ENCODE measurements around the gene CDHR5.

DNA sequence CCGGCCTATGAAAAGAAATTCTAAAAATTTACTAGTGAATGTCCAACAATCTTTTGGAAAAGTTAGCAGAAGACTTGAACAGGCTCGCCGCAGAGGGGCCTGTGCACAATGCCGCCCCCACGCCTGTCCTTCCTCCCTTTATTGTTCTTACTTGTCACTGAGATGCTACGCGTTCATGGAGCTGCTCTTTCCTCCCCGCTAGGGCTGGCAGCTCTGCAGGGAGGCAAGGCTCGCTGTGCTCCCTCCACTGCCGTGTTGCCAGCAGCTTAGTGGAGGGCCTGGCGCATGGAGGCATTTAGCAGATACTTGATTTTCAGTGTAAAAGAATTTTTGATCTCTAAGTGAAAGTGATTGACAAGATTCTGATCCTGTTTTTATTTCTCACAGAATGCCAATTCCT is 33.8 kb downstream of the CDHR5 start:
- TF ChIP-seq, protein P1, sequence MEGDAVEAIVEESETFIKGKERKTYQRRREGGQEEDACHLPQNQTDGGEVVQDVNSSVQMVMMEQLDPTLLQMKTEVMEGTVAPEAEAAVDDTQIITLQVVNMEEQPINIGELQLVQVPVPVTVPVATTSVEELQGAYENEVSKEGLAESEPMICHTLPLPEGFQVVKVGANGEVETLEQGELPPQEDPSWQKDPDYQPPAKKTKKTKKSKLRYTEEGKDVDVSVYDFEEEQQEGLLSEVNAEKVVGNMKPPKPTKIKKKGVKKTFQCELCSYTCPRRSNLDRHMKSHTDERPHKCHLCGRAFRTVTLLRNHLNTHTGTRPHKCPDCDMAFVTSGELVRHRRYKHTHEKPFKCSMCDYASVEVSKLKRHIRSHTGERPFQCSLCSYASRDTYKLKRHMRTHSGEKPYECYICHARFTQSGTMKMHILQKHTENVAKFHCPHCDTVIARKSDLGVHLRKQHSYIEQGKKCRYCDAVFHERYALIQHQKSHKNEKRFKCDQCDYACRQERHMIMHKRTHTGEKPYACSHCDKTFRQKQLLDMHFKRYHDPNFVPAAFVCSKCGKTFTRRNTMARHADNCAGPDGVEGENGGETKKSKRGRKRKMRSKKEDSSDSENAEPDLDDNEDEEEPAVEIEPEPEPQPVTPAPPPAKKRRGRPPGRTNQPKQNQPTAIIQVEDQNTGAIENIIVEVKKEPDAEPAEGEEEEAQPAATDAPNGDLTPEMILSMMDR (optimal IDR thresholded peaks at IDR 0.05 in 1 of 3, IDR thresholded peaks at IDR 0.05 in 1 of 3, conservative IDR thresholded peaks at IDR 0.05 in 1 of 3; ENCODE audit: extremely low read depth in 1 of 3, insufficient read depth in 2 of 3, low read length in 3 of 3): no peak
- TF ChIP-seq EZH2 (IDR thresholded peaks at IDR 0.05; ENCODE audit: low read length): no peak

Measured in keratinocyte (primary cell).